ENCODE data around the gene NPR1. TPM values are rescaled to one million over a fixed set of nuclear protein-coding genes. Genes with fewer than 3 reads are reported as not detected.

Gene NPR1
- total and polyA plus RNA-seq, 4 donors: 16.7 to 98.9 (median 46.8) TPM

GRCh38 chr1:153630384-153630783 is 48.1 kb upstream of the NPR1 start:
- H3K9ac ChIP-seq (ENCODE audit: insufficient read depth in 1 of 2, low read length in 2 of 2): no peak overlapping the region
- 83 to 87% methylated on average over 7 of the region's 7 CpGs for WGBS, 2 donors
- H3K9me3 ChIP-seq (ENCODE audit: control insufficient read depth in 4 of 4, insufficient read depth in 3 of 4, low read length in 3 of 4): no peaks in the 10 kb centered on the region
- H3K36me3 ChIP-seq (ENCODE audit: control insufficient read depth in 4 of 4, insufficient read depth in 4 of 4, low read length in 4 of 4): peaks cover 0 to 3% (median 0%) of the 10 kb centered on the region in 4 donors
- H3K4me3 ChIP-seq: no peak overlapping the region
- DNase-seq: no peak
- H3K27me3 ChIP-seq (ENCODE audit: control insufficient read depth in 3 of 3, insufficient read depth in 3 of 3, low read length in 2 of 3): no peaks in the 10 kb centered on the region
- no peak for ATAC-seq (ENCODE audit: insufficient read depth, low FRiP score)
- H3K4me1 ChIP-seq (ENCODE audit: control insufficient read depth in 5 of 5, insufficient read depth in 5 of 5, low read length in 5 of 5): peaks cover 9 to 37% (median 21%) of the 10 kb centered on the region in 5 donors
- peak overlapping the region; percentile 13 to 46 for H3K27ac ChIP-seq (ENCODE audit: low read depth in 1 of 2, low read length in 1 of 2)
- TF ChIP-seq CTCF (IDR thresholded peaks at IDR 0.05; ENCODE audit: control extremely low read depth, extremely low read depth): no peak

- H3K4me1 ChIP-seq (ENCODE audit: control insufficient read depth in 5 of 5, insufficient read depth in 5 of 5, low read length in 5 of 5): peaks cover 6 to 31% (median 18%) of the 10 kb centered on the region in 5 donors
- H3K9me3 ChIP-seq (ENCODE audit: control insufficient read depth in 4 of 4, insufficient read depth in 3 of 4, low read length in 3 of 4): no peaks in the 10 kb centered on the region
- ATAC-seq (ENCODE audit: insufficient read depth, low FRiP score) (no peak), DNase-seq (no peak)
- TF ChIP-seq CTCF (IDR thresholded peaks at IDR 0.05; ENCODE audit: control extremely low read depth, extremely low read depth): no peak
- WGBS, 2 donors: 78 to 88% methylated on average over 10 of the region's 10 CpGs
- peak overlapping the region in 1 of 2 donors; percentile 31 for H3K27ac ChIP-seq (ENCODE audit: low read depth in 1 of 2, low read length in 1 of 2)
- H3K9ac ChIP-seq (ENCODE audit: insufficient read depth in 1 of 2, low read length in 2 of 2): no peak overlapping the region
- peaks cover 0 to 7% (median 4%) of the 10 kb centered on the region in 4 donors for H3K36me3 ChIP-seq (ENCODE audit: control insufficient read depth in 4 of 4, insufficient read depth in 4 of 4, low read length in 4 of 4)
- H3K4me3 ChIP-seq: no peak overlapping the region
- H3K27me3 ChIP-seq (ENCODE audit: control insufficient read depth in 3 of 3, insufficient read depth in 3 of 3, low read length in 2 of 3): no peaks in the 10 kb centered on the region
These were observed 47.2 kb upstream of the NPR1 start for GRCh38 chr1:153631047-153632022.

GRCh38 chr1:153633161-153633753 is 45.2 kb upstream of the NPR1 start:
- peak; percentile 27 for ATAC-seq (ENCODE audit: insufficient read depth, low FRiP score)
- no peak for DNase-seq
- Histone ChIP-seq H3K36me3 (ENCODE audit: control insufficient read depth in 4 of 4, insufficient read depth in 4 of 4, low read length in 4 of 4) (peaks cover 12 to 24% (median 17%) of the 10 kb centered on the region in 4 donors), H3K4me3 (peak overlapping the region; percentile 15), H3K27me3 (ENCODE audit: control insufficient read depth in 3 of 3, insufficient read depth in 3 of 3, low read length in 2 of 3) (no peaks in the 10 kb centered on the region), H3K27ac (ENCODE audit: low read depth in 1 of 2, low read length in 1 of 2) (peak overlapping the region; percentile 83 to 99), H3K9me3 (ENCODE audit: control insufficient read depth in 4 of 4, insufficient read depth in 3 of 4, low read length in 3 of 4) (no peaks in the 10 kb centered on the region), H3K9ac (ENCODE audit: insufficient read depth in 1 of 2, low read length in 2 of 2) (no peak overlapping the region), H3K4me1 (ENCODE audit: control insufficient read depth in 5 of 5, insufficient read depth in 5 of 5, low read length in 5 of 5) (peaks cover 0 to 15% (median 14%) of the 10 kb centered on the region in 5 donors)
- 49 to 67% methylated on average over 18 of the region's 18 CpGs for WGBS, 2 donors
- TF ChIP-seq CTCF (IDR thresholded peaks at IDR 0.05; ENCODE audit: control extremely low read depth, extremely low read depth): no peak
